IMR-90 (cell line): ENCODE results near the gene NUDT12. TPM values are rescaled to one million over a fixed set of nuclear protein-coding genes. Genes with fewer than 3 reads are reported as not detected.

ENCODE experiments used
- ATAC-seq: fragments of 200-7000 bp; cut with Tn5 transposase; 2 replicates; pipeline ENCODE4 v1.9.1; 2020; ENCODE audit warnings: low read depth, mild to moderate bottlenecking, moderate library complexity
- BruUV-seq: library from RNA; stranded (reverse); fragments of 400-500 nt; replicated peaks from 2 replicates; lab custom pipeline; 2021; lab: Mats Ljungman, UMichigan
- CTCF ChIA-PET: fragments of 300-600 bp; formaldehyde crosslinking; extraction: SDS; loops from one replicate; lab custom pipeline; 2021; ENCODE audit warnings: antibody characterized with exemption; lab: Yijun Ruan, JAX
- POLR2A ChIA-PET: fragments of 300-600 bp; sonication (Branson Sonifier 250); formaldehyde crosslinking; loops from one replicate; lab custom pipeline; 2022; ENCODE audit warnings: antibody characterized with exemption; ENCODE audit not compliant: unreplicated experiment; lab: Charles Lee
- DNase-seq: peaks from one replicate; pipeline ENCODE4 v3.0.0; 2013
- H2AFZ ChIP-seq: replicated peaks from 2 replicates; pipeline ENCODE3; 2013; ENCODE audit warnings: low read length, mild to moderate bottlenecking; ENCODE audit not compliant: poor library complexity
- H2AK5ac ChIP-seq: 2 replicates; pipeline ENCODE4 v1.6.1; 2013; ENCODE audit warnings: low read depth, low read length, inconsistent platforms
- H2AK9ac ChIP-seq: replicated peaks from 2 replicates; pipeline ENCODE3; 2013; ENCODE audit warnings: mild to moderate bottlenecking, low read depth, low read length, moderate library complexity; ENCODE audit not compliant: poor library complexity
- H2BK120ac ChIP-seq: 2 replicates; pipeline ENCODE4 v1.6.1; 2013; ENCODE audit warnings: low read depth, low read length, inconsistent platforms
- H2BK15ac ChIP-seq: 3 replicates; pipeline ENCODE4 v1.6.1; 2013; ENCODE audit warnings: low read depth, low read length, inconsistent platforms
- H2BK20ac ChIP-seq: 2 replicates; pipeline ENCODE4 v1.6.1; 2013; ENCODE audit warnings: low read depth, mild to moderate bottlenecking, inconsistent platforms, low read length, moderate library complexity
- H2BK5ac ChIP-seq: 2 replicates; pipeline ENCODE4 v1.6.1; 2013; ENCODE audit warnings: mild to moderate bottlenecking, low read depth, low read length, inconsistent platforms; ENCODE audit not compliant: poor library complexity, severe bottlenecking
- H3K14ac ChIP-seq: replicated peaks from 2 replicates; pipeline ENCODE4 v1.6.1; 2013; ENCODE audit warnings: low read depth, low read length, inconsistent platforms
- H3K18ac ChIP-seq: 2 replicates; pipeline ENCODE4 v1.6.1; 2013; ENCODE audit warnings: low read depth, low read length, control low read depth
- H3K23ac ChIP-seq: 2 replicates; pipeline ENCODE4 v1.6.1; 2013; ENCODE audit warnings: low read depth, low read length, inconsistent platforms
- H3K27ac ChIP-seq: 2 replicates; pipeline ENCODE4 v1.5.1; 2013; ENCODE audit warnings: mild to moderate bottlenecking, control low read depth, low read length; ENCODE audit not compliant: insufficient read depth
- H3K27me3 ChIP-seq: 2 replicates; pipeline ENCODE4 v1.6.1; 2013; ENCODE audit warnings: low read length; ENCODE audit not compliant: control insufficient read depth, insufficient read depth
- H3K36me3 ChIP-seq: 2 replicates; pipeline ENCODE4 v1.6.1; 2013; ENCODE audit warnings: low read length, mixed read lengths; ENCODE audit not compliant: control insufficient read depth, insufficient read depth
- H3K4ac ChIP-seq: 2 replicates; pipeline ENCODE4 v1.6.1; 2013; ENCODE audit warnings: low read depth, low read length, inconsistent platforms
- H3K4me1 ChIP-seq: 2 replicates; pipeline ENCODE4 v1.6.1; 2013; ENCODE audit warnings: low read length, mixed read lengths; ENCODE audit not compliant: control insufficient read depth, insufficient read depth
- H3K4me2 ChIP-seq: 2 replicates; pipeline ENCODE4 v1.6.1; 2013; ENCODE audit warnings: low read depth, mild to moderate bottlenecking, control low read depth, low read length, moderate library complexity
- H3K4me3 ChIP-seq: 2 replicates; pipeline ENCODE4 v1.5.1; 2013; ENCODE audit warnings: low read depth, mild to moderate bottlenecking, control low read depth, low read length, moderate library complexity; ENCODE audit not compliant: insufficient read depth
- H3K56ac ChIP-seq: 2 replicates; pipeline ENCODE4 v1.6.1; 2013; ENCODE audit warnings: low read length, inconsistent platforms; ENCODE audit not compliant: insufficient read depth; ENCODE audit errors: extremely low read depth
- H3K79me1 ChIP-seq, 2 experiments: 2 replicates each; pipeline ENCODE4 v1.6.1; 2013; ENCODE audit warnings: low read length in 2 of 2, inconsistent platforms in 1 of 2, low read depth in 1 of 2
- H3K9ac ChIP-seq: 2 replicates; pipeline ENCODE4 v1.6.1; 2013; ENCODE audit warnings: low read depth, low read length, control low read depth
- H3K9me1 ChIP-seq: 2 replicates; pipeline ENCODE4 v1.6.1; 2013; ENCODE audit warnings: low read length, inconsistent platforms; ENCODE audit not compliant: insufficient read depth
- H3K9me3 ChIP-seq: 2 replicates; pipeline ENCODE4 v1.6.1; 2013; ENCODE audit warnings: low read length; ENCODE audit not compliant: control insufficient read depth, insufficient read depth
- H4K20me1 ChIP-seq: 2 replicates; pipeline ENCODE4 v1.6.1; 2013; ENCODE audit warnings: low read length, inconsistent platforms; ENCODE audit not compliant: insufficient read depth
- H4K5ac ChIP-seq: 2 replicates; pipeline ENCODE4 v1.6.1; 2013; ENCODE audit warnings: mild to moderate bottlenecking, low read depth, low read length, control low read depth
- H4K8ac ChIP-seq, 2 experiments: 2 replicates each; pipeline ENCODE4 v1.6.1; 2013; ENCODE audit warnings: low read depth in 2 of 2, low read length in 2 of 2, control low read depth in 1 of 2, inconsistent platforms in 1 of 2
- H4K91ac ChIP-seq: 2 replicates; pipeline ENCODE4 v1.6.1; 2013; ENCODE audit warnings: low read depth, low read length, inconsistent platforms; ENCODE audit not compliant: insufficient read depth
- BHLHE40 ChIP-seq: fragments of 150-350 bp; IDR thresholded peaks from 2 replicates; pipeline ENCODE4 v1.6.1; 2016; ENCODE audit warnings: mild to moderate bottlenecking, low read depth, low read length
- CEBPB ChIP-seq: IDR thresholded peaks from 2 replicates; pipeline ENCODE4 v1.6.1; 2012; ENCODE audit warnings: low read depth, low read length, improper control_type of control experiment
- CHD1 ChIP-seq: IDR thresholded peaks from 2 replicates; pipeline ENCODE4 v1.6.1; 2012; ENCODE audit warnings: low read depth, low read length, improper control_type of control experiment
- CTCF ChIP-seq: conservative IDR thresholded peaks from 2 replicates; pipeline ENCODE4 v1.5.1; 2012; ENCODE audit warnings: mild to moderate bottlenecking, low read depth, low read length, improper control_type of control experiment
- ELK1 ChIP-seq: fragments of 150-350 bp; IDR thresholded peaks from 2 replicates; pipeline ENCODE4 v1.6.1; 2016; ENCODE audit warnings: low read depth, mild to moderate bottlenecking, low read length, moderate library complexity, borderline replicate concordance
- MAFK ChIP-seq: IDR thresholded peaks from 2 replicates; pipeline ENCODE4 v1.6.1; 2012; ENCODE audit warnings: low read depth, low read length, improper control_type of control experiment
- MXI1 ChIP-seq: IDR thresholded peaks from 2 replicates; pipeline ENCODE4 v1.6.1; 2012; ENCODE audit warnings: low read depth, mild to moderate bottlenecking, low read length, moderate library complexity, borderline replicate concordance
- NFE2L2 ChIP-seq: fragments of 150-350 bp; IDR thresholded peaks from 2 replicates; pipeline ENCODE4 v1.6.1; 2016; ENCODE audit warnings: low read depth, mild to moderate bottlenecking, low read length
- POLR2A ChIP-seq: IDR thresholded peaks from 2 replicates; pipeline ENCODE4 v1.6.1; 2012; ENCODE audit warnings: mild to moderate bottlenecking, low read depth, low read length
- RAD21 ChIP-seq: IDR thresholded peaks from 2 replicates; pipeline ENCODE4 v1.6.1; 2012; ENCODE audit warnings: low read length, improper control_type of control experiment
- RCOR1 ChIP-seq: IDR thresholded peaks from 2 replicates; pipeline ENCODE4 v1.6.1; 2012; ENCODE audit warnings: mild to moderate bottlenecking, low read length, improper control_type of control experiment; ENCODE audit not compliant: insufficient replicate concordance
- SMC3 ChIP-seq: fragments of 150-350 bp; IDR thresholded peaks from 2 replicates; pipeline ENCODE4 v1.6.1; 2016; ENCODE audit warnings: low read depth, mild to moderate bottlenecking, antibody characterized with exemption, low read length, moderate library complexity
- USF2 ChIP-seq: fragments of 150-350 bp; IDR thresholded peaks from 2 replicates; pipeline ENCODE4 v1.6.1; 2017; ENCODE audit warnings: mild to moderate bottlenecking, antibody characterized with exemption, low read length, low read depth
- WGBS, 2 experiments: methylation state at CpG; one replicate each; pipeline versions ENCODE4 v1.1.5 to v1.1.7; 2013; ENCODE audit warnings: missing lambda C conversion rate in 2 of 2; ENCODE audit not compliant: insufficient read length in 1 of 2; ENCODE audit errors: extremely low coverage in 2 of 2; 5-methylcytosine and 5-hydroxymethylcytosine counted together
- dilution Hi-C: fragments of 300-500 bp; cut with HindIII; formaldehyde crosslinking; loops from one replicate; pipeline ENCODE4 v1.14.3; 2018; ENCODE audit warnings: low sequenced_read_pairs; ENCODE audit not compliant: unreplicated experiment
- in situ Hi-C: fragments of 300-500 bp; cut with MboI; formaldehyde crosslinking; loops from 3 replicates; pipeline ENCODE4 v1.14.3; 2019; ENCODE audit warnings: low sequenced_read_pairs, inconsistent platforms, mixed read lengths
- intact Hi-C: fragments of 100-400 bp; cut with micrococcal nuclease; formaldehyde crosslinking; loops from 2 replicates; pipeline ENCODE4 v1.10.0; 2022
- polyA plus RNA-seq, 3 experiments: library from polyadenylated mRNA; depleted of rRNA; stranded (reverse); fragments of >200 nt; gene quantifications; 2 replicates each; pipeline ENCODE4 v1.2.3, GENCODE V29; 2012; ENCODE audit warnings: low replicate concordance in 1 of 3
- total RNA-seq: library from RNA; depleted of rRNA; stranded (reverse); fragments of >200 nt; gene quantifications from 2 replicates; pipeline ENCODE4 v1.2.3, GENCODE V29; 2012

NUDT12 gene
- total and polyA plus RNA-seq, 2 of the 4 experiments (the other 2 are of a cell fraction) = 3.7 to 5.9 TPM

- Histone ChIP-seq H3K9me3 (no peaks in the 10 kb centered on the region), H3K36me3 (no peaks in the 10 kb centered on the region), H3K23ac (peak overlapping the region; percentile 88), H3K4me2 (peak overlapping the region; percentile 95), H3K9ac (peak overlapping the region; percentile 97), H4K8ac (peak overlapping the region; percentile 95 to 98), H3K18ac (peak overlapping the region; percentile 19; the same call in 1 of the 2 replicates), H4K20me1 (no peaks in the 10 kb centered on the region), H3K9me1 (no peaks in the 10 kb centered on the region), H4K91ac (peak overlapping the region; percentile 92; the same call in 1 of the 2 replicates), H2AFZ (peak overlapping the region; percentile 98), H3K27me3 (no peaks in the 10 kb centered on the region), H2BK15ac (0 out of 3 replicates have a peak overlapping the region, but pooled peaks have one; percentile 9), H3K14ac (peak overlapping the region; percentile 99), H3K79me1 (peaks cover 0 to 7% of the 10 kb centered on the region in 2 experiments; a peak in 1 of 4 replicates), H2BK120ac (0 out of 2 replicates have a peak overlapping the region, but pooled peaks have one; percentile 14), H3K4me3 (peak overlapping the region; percentile 81), H3K56ac (peak overlapping the region; percentile 93), H3K4me1 (no peaks in the 10 kb centered on the region), H4K5ac (peak overlapping the region; percentile 91), H2AK5ac (no peak overlapping the region), H3K27ac (peak overlapping the region; percentile 94), H2BK20ac (no peak overlapping the region), H2AK9ac (peak overlapping the region; percentile 47), H2BK5ac (peak overlapping the region; percentile 91), H3K4ac (peak overlapping the region; percentile 98)
- CTCF ChIA-PET = no interaction called here
- no peak for DNase-seq
- peak; percentile 33 for ATAC-seq
- no TSS peak for BruUV-seq
- 10% methylated on average over 2 of the region's 14 CpGs; no CpG with 5 or more reads in 1 of the 2 experiments for WGBS, 2 experiments
- POLR2A ChIA-PET = no interaction called here
- dilution Hi-C loops = no loop called here
- TF ChIP-seq POLR2A (no peak), BHLHE40 (no peak), RCOR1 (no peak), CHD1 (no peak), MXI1 (no peak), MAFK (no peak), USF2 (no peak), SMC3 (no peak), RAD21 (no peak), NFE2L2 (no peak), CTCF (no peak), CEBPB (no peak), ELK1 (no peak)
- in situ Hi-C loops = loop anchor here (10.0 kb wide), 1 partner anchor 613 kb away; no protein-coding TSS in a partner anchor
- intact Hi-C loops = no loop called here
These were observed 720 bp downstream of the NUDT12 start for GRCh38 chr5:103561685-103562452.
